Activated CD4-positive, CD25-positive, alpha-beta regulatory T cell treated with anti-CD3 and anti-CD28 coated beads, Interleukin-2, amount 50 U/mL, for 16 hours (primary cell): ENCODE results near the gene MEF2B.
A peak's percentile ranks its signal among the peaks of the same experiment; 100 is the strongest.

Experiments
- DNase-seq: peaks from one replicate; pipeline ENCODE4 v3.0.0-alpha.2; 2020; ENCODE audit warnings: low read depth, low spot score

The MEF2B gene

DNA sequence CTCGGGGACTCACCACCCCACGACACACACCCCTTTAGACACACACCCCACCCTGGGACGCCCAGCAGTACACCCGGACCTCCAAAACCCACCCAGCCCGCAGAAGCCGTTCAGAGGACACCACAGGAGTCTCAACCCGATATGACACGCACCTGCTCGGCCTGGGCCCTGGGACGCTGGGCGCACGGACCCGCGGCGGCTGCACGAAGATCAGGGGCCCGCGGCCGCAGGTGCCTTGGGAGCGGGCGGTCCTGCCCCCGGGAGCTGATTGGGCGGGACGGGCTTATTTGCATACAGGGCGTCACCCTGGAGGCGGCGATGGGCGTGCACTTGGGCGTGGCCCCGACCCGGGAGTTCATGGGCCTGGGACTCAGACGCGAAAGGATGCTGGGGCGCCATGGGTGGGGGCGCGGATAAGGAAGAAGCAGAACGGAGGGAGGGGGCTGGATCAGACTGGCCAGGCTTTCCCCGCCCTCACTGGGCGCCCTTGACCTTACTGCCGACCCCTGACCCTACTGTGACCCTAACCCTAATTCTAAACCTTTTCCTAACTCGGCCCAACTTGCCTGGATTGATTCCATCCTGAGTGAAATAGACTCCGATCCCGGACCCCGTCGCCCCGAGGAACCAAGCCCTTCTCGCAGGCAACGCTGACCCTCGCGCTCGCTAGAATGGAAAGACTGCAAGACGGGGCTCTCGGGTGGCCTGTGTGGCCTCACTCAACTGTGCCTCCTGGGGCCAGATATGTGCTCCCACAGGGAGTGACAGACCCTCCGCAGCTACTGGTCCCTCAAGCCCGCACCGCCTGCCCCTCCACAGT, at the start of gene MEF2B:
MEF2B (minus strand) TSS at position 211 of the 820 bp plus-strand sequence. CDS start 19,528 bp downstream, outside the sequence.
- peak; percentile 52 for DNase-seq

DNA sequence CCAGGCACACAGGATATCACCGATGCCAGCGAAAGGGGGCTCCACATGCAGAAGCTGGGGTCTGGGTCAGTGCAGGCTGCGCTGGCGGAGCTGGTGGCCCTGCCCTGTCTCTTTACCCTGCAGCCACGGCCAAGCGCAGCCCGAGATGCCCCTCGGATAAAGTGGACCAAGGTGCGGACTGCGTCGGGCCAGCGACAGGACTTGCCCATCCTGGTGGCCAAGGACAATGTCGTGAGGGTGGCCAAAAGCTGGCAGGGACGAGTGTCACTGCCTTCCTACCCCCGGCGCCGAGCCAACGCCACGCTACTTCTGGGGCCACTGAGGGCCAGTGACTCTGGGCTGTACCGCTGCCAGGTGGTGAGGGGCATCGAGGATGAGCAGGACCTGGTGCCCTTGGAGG, 48.8 kb upstream of the MEF2B start:
- no peak for DNase-seq

DNA sequence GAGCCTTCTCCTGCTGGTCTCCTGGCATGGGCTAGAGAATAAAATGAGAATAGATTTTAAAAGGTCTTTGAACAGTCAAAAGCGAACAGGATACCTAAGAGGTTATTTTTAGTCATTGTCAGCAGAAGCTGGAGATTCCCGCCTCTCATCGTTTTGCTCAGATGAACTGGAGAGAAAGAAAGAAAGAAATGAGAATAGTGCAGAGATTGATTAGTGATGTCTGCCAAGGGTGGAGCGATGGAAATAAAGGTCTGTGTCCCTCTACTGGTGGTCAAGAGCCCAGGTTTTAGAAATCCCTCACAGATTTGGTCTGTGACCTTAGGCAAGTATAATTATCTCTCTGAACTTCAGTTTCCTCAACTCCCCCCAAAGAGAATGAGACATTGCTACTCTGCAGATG, 47.0 kb upstream of the MEF2B start:
- no peak for DNase-seq

DNA sequence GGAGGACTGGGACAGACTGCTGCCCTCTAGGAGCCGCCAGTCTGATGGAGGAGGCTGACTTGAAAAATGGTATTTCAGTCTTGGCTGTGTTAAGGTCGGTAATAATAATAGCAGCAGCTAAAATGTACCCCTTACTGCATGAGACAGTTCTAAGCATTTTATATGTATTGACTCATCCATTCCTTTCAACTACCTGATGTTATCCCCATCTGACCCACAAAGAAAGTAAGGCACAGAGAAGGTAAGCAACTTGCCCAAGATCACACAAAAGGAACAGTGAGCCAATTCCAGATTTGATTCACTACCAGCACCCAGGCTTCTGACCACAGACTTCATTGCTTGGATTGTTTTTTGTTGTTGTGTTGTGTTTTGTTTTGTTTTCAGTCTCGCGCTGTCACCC, 45.7 kb upstream of the MEF2B start:
- DNase-seq = no peak

DNA sequence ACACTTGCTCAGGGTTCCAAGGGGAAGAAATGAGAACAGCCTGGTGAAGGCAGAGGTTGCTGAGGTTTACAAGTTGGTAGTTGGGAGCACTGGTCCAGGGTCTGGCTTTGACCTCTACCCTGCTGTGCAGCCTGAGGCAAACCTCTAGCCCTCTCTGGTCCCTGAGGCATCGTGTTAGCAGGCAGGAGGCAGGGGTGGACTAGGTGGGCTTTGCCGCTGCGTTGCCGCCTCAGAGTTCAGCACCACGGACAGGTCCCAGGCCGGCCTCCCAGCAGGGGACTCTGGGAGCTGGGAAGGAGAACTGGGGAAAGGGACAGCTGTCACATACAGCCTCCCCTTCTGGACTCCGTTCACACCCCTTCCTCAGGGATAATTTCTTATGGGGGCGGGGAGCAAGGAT, 44.8 kb upstream of the MEF2B start:
- DNase-seq = no peak

DNA sequence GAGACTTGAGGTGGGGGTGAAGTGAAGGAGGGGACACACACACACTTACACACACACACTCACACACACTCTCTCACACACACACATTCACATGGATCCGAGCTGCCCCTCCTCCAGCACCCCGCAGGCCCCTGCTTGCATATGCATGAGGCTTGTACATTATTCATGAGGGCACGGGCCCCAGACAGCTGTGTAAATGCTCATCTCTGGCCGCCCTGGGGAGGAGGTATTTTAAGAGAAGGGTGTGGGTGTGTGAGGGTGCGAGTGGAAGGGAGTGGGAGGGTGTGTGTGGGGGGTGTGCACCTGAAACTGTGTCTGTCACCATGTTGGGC, 44.1 kb upstream of the MEF2B start:
- no peak for DNase-seq

DNA sequence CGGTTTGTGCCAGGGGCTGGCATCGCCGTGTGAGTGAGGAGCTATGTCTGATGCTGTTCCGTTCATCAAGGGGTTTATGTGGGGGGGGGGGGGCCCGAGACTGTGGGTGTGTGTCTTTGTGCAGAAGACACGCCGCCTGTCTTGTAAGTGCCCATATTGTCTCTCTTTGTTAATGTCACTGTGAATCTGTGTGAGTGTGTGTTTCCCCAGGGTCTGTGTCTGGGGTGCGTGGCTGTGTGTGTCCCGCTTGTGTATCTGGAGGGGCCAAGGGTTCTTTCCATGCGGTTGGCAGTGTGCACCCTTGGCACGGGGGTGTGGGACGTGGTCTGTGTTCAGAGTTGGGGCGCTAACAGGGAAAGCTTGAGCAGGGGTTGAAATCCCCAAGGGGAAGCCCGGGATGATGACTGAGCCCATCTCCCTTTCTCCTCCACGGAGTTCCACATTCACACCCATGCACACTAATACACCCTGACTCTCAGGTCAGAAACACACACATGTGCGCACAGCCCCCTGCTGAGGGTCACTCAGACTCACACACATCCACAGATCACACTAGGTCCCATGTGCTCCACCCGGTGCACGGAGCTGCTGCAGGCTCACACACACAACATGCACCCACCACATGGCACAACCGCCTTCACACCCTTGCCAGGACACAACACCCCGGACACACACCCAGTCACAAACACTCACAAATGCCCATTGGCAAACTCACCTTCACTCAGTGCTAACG, 43.5 kb upstream of the MEF2B start:
- DNase-seq = no peak

DNA sequence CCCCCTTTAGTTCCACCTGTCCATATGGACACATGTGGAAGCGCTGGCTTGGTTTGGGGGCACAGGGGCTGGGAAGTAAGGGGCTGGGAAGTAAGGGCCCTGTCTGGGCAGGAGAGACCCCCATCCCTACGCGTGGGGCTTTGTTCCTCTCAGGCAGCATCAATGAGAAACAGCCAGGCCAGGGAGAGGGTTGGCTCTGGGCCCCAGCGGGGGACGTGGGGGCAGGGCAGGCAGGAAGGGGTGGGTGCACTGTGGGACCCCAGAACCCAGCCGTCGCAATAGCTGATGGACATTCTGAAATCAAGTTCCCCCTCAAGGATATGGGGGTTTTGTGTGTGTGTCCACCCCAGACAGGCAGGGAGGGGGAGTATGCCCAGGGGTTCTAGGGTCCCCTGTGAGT, 42.9 kb upstream of the MEF2B start:
- no peak for DNase-seq

DNA sequence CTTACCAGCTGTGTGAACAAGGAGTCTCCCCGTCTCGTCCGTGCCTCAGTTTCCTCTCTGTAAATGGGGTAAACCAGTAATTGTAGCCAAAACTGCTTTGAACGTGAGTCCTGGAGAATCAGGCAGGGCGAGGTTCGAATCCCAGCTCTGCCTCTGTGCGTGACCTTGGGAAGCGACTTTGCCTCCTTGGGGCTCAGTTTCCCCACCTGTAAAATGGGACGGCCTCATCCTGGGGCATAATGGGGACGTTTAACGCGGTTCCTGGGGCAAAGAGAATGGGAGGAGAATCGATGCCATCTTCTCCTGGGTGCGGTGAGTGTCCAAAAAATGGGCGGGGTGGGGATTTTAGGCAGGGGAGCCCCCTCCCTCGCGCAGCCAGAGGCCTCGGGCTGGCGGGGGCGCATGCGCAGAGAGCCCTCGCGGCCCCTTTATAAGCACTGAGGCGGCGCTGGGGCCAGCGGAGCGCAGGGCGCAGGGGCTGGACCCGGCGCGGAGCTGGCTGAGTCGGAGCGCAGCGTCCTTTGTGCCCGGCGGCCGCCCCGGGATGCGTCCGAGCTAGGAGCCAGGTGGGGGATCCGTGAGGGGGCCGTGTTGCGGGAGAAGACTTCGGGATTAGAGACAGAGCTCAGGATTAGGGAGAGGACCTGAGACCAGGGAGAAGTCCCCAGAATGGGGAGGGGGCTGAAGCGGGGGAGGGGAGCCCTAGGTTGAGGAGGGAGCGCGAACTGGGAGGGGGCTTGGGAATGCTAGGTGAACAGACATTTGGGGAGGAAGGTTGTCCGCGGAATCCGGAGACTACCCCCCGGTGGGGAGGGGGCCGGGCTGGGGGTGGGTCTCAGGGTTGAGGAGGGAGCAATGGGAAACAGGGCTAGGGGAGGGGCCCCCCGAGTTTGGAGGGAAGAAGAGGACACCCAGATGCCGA, 41.7 kb upstream of the MEF2B start, which contains the start of gene NCAN:
NCAN (plus strand) TSS at position 460 of the 922 bp plus-strand sequence. CDS start 4,996 bp downstream, outside the sequence.
- DNase-seq = no peak

DNA sequence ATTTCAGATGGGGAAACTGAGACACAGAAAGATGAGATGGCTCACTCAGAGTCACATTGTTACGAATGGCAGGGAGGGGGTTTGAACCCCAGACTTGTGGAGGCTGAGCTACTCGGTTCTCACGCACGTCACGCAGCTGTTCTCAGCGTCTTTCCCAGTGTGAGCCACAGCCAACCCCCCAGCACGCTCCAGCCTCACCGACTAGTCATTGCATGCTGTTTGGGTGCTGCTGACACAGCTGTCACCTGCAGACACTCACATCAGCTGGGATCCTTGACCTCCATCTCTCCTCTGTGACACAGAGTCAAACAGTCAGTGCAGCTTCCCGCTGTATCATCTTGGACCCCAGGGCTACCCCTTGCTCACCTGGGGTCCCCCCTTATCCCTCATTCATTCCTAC, 39.3 kb upstream of the MEF2B start:
- no peak for DNase-seq

DNA sequence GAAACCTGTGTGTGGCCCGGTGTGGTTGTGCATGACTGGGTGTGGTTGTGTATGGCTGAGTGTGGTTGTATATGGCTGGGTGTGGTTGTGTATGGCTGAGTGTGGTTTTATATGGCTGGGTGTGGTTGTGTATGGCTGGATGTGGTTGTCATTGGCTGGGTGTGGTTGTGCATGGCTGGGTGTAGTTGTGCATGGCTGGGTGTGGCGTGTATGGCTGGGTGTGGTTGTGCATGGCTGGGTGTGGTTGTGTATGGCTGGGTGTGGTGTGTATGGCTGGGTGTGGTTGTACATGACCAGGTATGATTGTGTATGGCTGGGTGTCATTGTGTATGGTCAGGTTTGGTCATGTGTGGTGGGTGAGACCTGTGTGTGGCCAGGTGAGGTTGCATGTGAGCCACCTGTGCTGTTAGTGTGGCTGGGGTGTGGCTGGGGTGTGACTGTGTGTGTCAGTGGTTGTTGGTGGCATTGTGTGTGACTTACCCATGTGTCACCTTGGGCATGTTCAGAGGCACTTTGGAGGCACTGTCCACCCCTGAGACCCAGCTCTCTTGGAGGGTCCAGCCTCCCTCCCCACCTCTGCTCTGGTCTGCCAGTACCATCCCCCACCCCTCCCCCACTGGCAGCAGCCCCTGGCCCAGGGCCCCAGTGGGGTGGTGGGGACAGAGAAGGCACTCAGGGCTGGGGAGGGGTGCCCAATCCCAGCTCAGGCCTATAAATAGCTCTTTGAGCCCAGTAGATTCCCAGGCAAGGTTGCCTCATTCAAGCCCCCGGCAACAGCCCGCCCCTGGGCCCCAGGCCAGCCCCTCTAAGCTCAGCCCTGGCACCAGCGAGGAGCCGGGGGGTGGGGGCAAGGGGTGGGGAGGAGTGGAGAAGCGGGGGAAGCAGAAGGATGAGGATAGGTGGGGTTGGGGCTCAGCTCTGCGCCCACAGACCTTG, 37.8 kb upstream of the MEF2B start:
- no peak for DNase-seq

DNA sequence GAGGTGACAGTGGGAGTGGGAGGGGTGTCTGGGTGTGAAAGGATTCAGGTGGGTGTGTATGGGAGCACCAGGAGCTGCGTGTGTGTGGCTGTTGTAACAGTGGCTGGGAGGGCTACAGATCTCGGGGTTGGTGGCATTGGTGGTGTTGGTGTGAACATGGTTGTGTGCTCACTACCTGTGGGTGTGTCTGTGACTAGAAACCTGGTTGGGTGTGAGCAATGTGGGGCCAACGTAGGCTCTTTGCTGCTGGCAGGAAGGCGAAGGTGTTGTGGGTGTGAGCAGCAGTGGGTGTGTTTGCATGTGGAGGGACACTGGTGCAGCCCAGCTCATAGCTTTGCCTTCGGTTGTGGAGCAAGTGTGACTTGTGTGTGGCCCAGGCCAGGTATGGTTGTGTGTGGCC, 36.9 kb upstream of the MEF2B start:
- DNase-seq = no peak

DNA sequence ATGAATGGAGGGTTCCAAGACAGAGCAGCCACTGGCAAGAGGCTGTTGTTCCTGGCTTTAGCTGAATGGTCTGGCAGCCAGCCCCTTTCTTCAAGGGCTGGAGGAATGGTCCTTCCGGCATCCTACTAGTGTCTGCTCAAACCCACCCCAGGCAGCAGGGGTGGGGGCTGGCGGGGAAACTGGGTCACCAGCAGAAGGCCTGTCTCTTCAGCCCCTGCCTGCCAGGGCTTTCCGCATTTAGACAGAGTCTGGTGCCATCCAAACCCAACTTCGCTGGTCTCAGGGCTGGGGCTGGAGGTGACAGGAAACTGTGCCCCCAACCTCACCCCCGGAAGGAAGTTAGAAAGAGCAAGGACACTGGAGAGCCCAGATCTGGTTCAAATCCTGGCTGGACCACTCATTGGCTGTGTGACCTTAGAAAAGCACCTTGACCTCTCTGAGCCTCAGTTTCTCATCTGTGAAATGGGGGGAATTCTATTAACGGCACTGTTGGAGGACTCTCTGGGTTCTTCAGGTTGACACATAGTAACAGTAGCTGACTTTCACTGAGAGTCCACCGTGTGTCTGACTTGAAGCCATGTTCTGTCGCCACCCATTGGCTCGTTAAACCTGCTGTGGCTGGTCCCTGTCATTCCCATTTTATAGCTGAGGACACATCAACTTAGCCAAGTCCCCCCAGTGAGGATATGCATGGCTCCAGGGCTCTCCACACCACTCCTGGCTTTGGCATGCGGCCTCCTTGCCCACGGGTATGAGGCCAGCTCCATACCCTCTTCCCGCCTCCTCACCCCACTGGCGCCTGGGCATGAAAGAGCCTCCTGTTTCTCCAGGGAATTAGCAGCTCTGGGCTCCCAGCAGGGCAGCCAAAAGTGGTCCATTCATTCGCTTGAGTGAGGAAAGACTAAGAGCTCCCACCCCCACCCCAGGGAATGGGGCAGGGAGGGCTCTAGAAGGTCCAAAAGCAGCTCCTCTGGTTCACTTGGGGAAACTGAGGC, 35.6 kb upstream of the MEF2B start:
- no peak for DNase-seq

DNA sequence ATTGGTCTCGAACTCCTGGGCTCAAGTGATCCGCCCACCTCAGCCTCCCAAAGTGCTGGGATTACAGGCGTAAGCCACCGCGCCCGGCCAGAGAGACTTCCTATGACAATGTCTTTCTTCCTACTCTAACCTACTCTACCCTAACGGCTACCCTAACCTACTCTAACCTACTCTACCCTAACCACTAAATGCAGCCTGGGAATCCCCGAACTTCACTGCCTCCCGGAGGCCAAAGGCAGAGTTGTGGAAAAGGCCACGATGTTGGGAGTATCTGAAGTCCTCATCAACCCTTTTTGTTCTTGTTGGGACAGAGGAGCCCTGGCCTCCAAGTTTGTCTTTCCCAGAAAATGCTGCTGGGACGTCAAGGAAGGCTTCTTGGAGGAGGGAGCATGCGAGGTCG, 34.1 kb upstream of the MEF2B start:
- DNase-seq = no peak

DNA sequence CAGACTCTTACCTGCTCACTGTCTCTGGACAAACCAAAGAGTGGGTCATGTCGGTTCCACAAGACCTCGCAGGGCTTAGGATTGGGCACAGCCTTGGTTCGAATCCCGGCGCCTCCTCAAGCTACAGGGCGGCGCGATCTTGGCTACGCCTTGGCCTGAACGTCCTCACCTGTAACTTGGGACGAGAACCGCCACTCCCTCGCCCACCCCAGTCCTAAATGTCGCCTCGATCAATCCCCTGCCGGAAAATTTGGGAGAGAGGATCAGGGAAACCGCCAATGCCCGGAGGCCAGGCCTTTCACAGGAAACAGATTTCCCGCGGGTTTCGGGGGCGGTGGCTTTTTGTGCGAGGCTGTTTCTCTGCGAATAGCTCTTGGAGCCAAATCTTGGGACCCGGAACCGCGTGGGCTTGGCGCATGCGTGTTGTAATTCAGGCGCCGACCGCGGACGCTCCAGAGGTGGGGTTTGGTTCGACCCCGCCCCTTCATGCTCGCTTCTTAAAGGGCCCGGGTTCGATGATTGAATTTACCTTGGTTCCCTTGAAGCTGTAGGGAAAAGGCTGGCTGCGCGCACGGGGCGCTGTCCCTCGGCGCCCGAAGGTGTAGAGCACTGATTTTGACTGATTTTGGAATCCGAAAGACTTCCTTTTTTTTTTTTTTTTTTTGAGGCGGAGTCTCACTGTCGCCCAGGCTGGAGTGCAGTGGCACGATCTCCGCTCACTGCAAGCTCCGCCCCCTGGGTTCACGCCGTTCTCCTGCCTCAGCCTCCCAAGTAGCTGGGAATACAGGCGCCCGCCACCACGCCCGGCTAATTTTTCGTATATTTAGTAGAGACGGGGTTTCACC, 33.2 kb upstream of the MEF2B start, which contains the start of gene NR2C2AP:
NR2C2AP (minus strand) TSS at position 403 of the 845 bp plus-strand sequence; CDS start at position 49, 354 bp downstream.
- peak; percentile 83 for DNase-seq

DNA sequence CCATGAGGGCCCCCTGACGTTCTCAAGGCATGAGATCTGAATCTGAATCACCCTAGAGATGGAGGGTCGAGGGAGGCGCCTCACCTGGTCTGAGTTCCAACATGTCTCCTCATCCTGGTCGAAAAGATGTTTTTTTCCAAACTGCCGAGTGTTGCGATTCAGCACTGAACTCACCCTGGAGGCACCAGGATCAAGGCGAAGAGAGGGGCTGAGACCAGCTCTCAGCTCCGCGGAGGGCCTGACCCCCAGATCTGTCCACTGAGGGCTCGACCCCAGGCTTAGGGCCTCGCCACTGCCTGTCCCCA, 32.6 kb upstream of the MEF2B start:
- no peak for DNase-seq

DNA sequence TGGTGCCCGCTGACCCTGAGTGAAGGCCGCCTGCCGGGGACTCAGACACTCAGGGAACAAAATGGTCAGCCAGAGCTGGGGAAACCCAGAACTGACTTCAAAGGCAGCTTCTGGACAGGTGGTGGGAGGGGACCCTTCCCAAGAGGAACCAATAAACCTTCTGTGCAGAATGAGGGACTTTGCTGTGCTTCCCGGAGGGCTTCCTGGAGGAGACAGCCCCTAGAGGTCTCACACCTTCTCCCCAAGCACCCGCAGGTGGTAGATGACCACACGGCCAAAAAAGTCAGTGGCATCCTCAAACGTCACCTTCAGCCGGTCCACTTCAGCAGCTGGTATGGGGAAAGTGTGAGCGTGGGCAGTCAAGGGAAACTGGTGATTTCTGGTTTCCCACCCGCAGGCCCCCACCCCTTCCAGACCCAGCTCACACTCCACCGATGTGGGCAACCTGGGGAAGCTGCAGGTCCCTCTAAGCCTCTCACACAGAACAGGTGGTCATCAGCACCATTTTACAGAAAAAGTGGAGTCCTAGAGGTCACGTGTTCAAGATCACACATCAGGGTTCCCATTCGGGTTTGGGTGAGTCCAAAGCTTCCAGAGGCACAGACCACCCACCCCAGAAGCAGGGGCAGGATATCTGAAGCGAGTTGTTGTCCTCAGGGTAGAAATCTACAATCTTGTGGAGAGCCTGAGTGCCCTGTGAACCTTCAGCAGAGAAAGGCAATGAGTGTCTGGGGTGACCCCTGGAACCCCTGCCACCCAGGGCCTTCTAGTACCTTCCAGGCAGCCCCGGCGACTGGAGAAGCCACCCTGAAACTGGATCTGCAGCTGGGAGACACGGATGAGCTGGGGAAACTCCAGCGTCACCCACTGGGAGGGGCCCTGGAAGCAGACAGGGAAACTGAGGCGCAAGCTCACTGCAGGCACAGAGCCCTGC, 31.9 kb upstream of the MEF2B start:
- no peak for DNase-seq

DNA sequence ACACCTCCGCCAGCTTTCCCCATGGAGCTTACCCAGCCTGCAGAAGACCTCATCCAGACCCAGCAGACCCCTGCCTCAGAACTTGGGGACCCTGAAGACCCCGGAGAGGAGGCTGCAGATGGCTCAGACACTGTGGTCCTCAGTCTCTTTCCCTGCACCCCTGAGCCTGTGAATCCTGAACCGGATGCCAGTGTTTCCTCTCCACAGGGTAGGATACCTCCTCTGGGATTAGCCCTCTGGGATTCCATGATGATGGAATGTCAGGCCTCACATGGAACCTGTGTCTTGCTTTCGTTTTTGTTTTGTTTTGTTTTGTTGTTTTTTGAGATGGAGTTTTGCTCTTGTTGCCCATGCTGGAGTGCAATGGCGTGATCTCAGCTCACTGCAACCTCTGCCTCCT, 23.9 kb upstream of the MEF2B start:
- DNase-seq = no peak
